ENCODE results near the gene KCNIP3. TPM values are rescaled to one million over a fixed set of nuclear protein-coding genes. Genes with fewer than 3 reads are reported as not detected.

KCNIP3 gene
- total RNA-seq, 2 donors from 2014 or later = 1.5 to 2.3 TPM

- intact Hi-C loops (cut with DNase I) = no loop called here
- no peak for TF ChIP-seq CTCF (IDR thresholded peaks at IDR 0.05)
Measured at GRCh38 chr2:95382686-95383634, 85.8 kb downstream of the KCNIP3 start.

GRCh38 chr2:95383635-95384027 is 86.5 kb downstream of the KCNIP3 start:
- no peak for TF ChIP-seq CTCF (IDR thresholded peaks at IDR 0.05)
- Histone ChIP-seq H3K9me3 (no peaks in the 10 kb centered on the region), H3K27me3 (no peaks in the 10 kb centered on the region), H3K27ac (no peak overlapping the region), H3K9ac (ENCODE audit: low read depth in 2 of 2, low read length in 2 of 2) (no peak overlapping the region), H3K4me3 (no peak overlapping the region), H3K4me1 (no peaks in the 10 kb centered on the region), H3K36me3 (no peaks in the 10 kb centered on the region)
- no peak for DNase-seq
- intact Hi-C loops (cut with DNase I) = no loop called here

More at GRCh38 chr2:95382686-95383634, 85.8 kb downstream of the KCNIP3 start:
- no peaks in the 10 kb centered on the region for H3K36me3 ChIP-seq
- no peaks in the 10 kb centered on the region for H3K27me3 ChIP-seq
- no peaks in the 10 kb centered on the region for H3K4me1 ChIP-seq
- H3K9ac ChIP-seq (ENCODE audit: low read depth in 2 of 2, low read length in 2 of 2) = no peak overlapping the region
- H3K4me3 ChIP-seq = no peak overlapping the region
- no peaks in the 10 kb centered on the region for H3K9me3 ChIP-seq
- no peak overlapping the region for H3K27ac ChIP-seq
- peak; percentile 13 for DNase-seq

GRCh38 chr2:95384854-95385569 is 87.9 kb downstream of the KCNIP3 start:
- no peak for TF ChIP-seq CTCF (IDR thresholded peaks at IDR 0.05)
- H3K36me3 ChIP-seq = no peaks in the 10 kb centered on the region
- H3K27ac ChIP-seq = no peak overlapping the region
- no peaks in the 10 kb centered on the region for H3K27me3 ChIP-seq
- no peak overlapping the region for H3K4me3 ChIP-seq
- intact Hi-C loops (cut with DNase I) = no loop called here
- DNase-seq = peak; percentile 50
- peak overlapping the region in 1 of 2 donors; percentile 62 for H3K9ac ChIP-seq (ENCODE audit: low read depth in 2 of 2, low read length in 2 of 2)
- H3K4me1 ChIP-seq = peaks cover 6% of the 10 kb centered on the region
- H3K9me3 ChIP-seq = no peaks in the 10 kb centered on the region

- H3K9ac ChIP-seq (ENCODE audit: low read depth in 2 of 2, low read length in 2 of 2) = no peak overlapping the region
- intact Hi-C loops (cut with DNase I) = no loop called here
- H3K9me3 ChIP-seq = no peaks in the 10 kb centered on the region
- H3K27ac ChIP-seq = no peak overlapping the region
- no peak overlapping the region for H3K4me3 ChIP-seq
- TF ChIP-seq CTCF (IDR thresholded peaks at IDR 0.05) = no peak
- peaks cover 6% of the 10 kb centered on the region for H3K4me1 ChIP-seq
- peak; percentile 3 for DNase-seq
- H3K36me3 ChIP-seq = no peaks in the 10 kb centered on the region
- H3K27me3 ChIP-seq = no peaks in the 10 kb centered on the region
Measured at GRCh38 chr2:95385570-95385984, 88.4 kb downstream of the KCNIP3 start.

GRCh38 chr2:95386031-95386430 is 88.9 kb downstream of the KCNIP3 start:
- H3K4me1 ChIP-seq = peaks cover 6% of the 10 kb centered on the region
- H3K9me3 ChIP-seq = no peaks in the 10 kb centered on the region
- no peak for TF ChIP-seq CTCF (IDR thresholded peaks at IDR 0.05)
- no peak overlapping the region for H3K9ac ChIP-seq (ENCODE audit: low read depth in 2 of 2, low read length in 2 of 2)
- no peaks in the 10 kb centered on the region for H3K27me3 ChIP-seq
- intact Hi-C loops (cut with DNase I) = no loop called here
- H3K36me3 ChIP-seq = no peaks in the 10 kb centered on the region
- H3K4me3 ChIP-seq = no peak overlapping the region
- H3K27ac ChIP-seq = no peak overlapping the region
- DNase-seq = no peak
